GM21447 (cell line): ENCODE results near the gene EVI2A.
"Not testable (repeated sequence)": the region's sequence is repeated elsewhere in the genome, so short reads cannot be mapped to it uniquely, and the experiment has no call there.

Experiments used
- ATAC-seq: cut with Tn5 transposase; IDR thresholded peaks from one replicate; pipeline ENCODE4 v1.9.1; 2021; ENCODE audit not compliant: unreplicated experiment

EVI2A gene

DNA sequence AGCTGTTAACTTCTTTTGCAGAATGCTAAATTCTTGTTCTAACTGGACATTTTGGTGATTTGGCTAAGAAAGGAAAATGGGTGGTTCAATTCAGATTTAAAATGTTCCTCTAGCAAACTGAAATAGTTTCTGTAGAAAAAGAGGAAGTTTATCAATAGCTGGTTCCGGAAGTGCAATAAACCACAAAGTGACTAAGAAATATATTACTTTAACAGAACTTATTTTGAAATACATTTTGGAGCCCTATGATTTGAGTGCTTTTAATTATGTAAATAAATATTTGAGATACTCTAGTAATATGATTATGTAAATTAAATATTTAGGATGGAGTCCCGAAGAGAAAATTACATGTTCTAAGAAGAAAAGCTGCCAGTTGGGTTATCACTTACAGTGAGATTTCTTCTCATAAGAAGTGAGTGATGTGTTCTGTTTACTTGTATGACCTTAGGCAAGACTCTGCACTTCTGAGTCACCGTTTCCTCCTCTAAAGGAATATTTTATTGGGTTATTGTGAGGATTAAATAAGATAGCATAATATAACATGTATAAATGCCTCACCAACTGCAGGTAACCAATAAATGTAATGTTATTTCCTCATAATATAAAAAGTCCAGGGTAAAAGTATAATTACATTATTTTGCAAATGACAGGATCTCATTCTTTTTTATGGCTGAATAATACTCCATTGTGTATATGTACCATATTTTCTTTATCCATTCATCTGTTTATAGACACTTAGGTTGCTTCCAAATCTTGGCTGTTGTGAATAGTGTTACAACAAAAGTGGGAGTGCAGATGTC, 7.2 kb downstream of the EVI2A start, which contains the start of gene EVI2B:
Gene EVI2B (minus strand): TSS at position 73 of the 800 bp plus-strand sequence. CDS start 8,445 bp downstream, outside the sequence.
- no peak for ATAC-seq

DNA sequence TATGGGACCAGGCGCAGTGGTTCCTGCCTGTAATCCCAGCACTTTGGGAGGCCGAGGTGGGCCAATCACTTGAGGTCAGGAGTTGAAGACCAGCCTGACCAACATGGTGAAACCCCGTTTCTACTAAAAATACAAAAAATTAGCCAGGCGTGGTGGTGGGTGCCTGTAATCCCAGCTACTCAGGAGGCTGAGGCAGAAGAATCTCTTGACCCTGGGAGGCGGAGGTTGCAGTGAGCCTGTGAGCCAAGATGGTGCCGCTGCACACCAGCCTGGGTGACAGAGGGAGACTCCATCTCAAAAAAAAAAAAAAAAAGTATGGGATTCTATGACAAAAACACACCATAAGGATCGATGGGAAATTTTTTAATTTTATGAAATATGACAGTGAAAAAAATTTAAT, 9.2 kb downstream of the EVI2A start:
- not testable (repeated sequence) for ATAC-seq

DNA sequence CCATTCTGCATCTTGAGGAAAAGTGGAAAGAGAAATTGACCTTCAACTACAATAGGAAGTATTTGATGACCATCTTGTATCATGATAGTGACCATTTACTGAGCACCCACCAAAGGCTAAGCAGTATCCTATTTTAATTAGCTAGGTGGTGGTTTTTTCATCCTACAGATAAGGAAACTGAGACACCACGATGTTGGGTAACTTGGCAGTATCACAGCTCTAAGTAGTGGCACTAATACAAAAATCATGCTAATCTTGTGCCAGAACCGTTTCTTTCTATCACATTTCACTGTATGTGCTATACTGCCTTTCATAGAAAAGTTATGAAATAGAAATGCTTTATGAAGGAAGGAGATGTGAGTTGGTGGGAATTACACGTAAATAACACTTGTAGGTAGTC, 9.9 kb downstream of the EVI2A start:
- ATAC-seq, result no peak

- ATAC-seq, result no peak
Observed at GRCh38 chr17:31310886-31311285, 10.5 kb downstream of the EVI2A start.

GRCh38 chr17:31310260-31310659, 11.2 kb downstream of the EVI2A start:
- ATAC-seq, result no peak

DNA sequence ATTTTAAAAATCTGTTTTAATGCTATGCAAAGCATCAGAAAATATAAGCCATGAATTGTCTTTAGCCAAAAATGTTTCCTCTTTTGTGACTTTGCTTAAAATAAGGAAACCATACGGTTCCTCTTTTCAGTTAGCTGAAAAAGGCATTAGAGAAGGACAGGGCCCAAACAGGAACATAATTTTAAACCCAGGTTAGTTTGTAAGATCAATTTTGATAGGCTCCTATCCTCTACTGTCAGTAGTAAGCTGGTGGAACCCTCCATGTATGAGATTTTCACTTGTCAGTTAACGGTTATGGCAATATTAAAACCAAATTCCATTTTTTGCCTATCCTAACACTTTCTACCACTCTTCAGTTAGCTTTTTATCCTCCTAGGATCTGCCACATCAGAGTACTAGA, 11.9 kb downstream of the EVI2A start:
- ATAC-seq, result no peak

DNA sequence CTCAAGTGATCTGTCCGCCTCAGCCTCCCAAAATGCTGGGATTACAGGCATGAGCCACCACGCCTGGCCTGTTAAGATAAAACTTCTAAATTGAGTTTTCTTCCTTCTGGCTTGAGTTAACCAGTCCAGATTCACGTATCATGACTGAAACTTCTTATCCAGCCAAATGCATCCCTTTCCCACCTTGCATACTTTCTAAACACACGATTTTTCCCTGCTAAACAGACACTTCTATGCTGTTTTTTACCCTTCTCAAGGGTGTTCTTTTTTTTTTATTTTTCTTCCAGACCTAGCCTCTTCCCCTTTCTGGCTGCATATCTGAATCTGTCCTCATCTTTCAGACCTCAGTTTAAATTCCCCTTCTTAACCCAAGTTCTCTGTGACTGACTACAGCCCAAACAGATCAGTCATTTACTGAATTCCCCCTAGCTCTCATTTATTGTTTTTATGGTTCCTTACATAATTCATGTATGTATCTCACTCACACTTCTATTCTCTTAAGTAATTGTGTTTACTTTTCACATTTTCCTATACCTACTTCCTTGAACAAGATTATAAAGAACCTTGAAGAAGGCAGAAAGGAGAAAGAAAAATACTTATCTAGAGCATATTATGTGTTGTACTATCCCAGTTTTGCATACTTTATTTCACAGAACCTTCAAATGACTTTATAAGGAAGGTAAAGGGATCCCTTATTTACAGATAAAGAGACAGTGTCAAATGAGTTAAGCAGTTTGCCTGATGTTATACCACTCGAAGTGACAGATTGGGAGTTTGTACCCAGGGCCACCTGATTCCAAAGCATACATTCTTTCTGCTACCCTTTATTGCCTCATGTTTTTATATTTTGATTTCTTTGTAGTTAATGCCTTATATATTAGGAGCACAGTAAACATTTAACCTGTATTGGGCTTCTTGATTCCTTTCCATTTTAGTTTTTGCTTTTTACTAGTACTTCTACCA, 12.8 kb downstream of the EVI2A start:
- no peak for ATAC-seq

GRCh38 chr17:31307640-31308039, 13.8 kb downstream of the EVI2A start:
- ATAC-seq, result no peak

DNA sequence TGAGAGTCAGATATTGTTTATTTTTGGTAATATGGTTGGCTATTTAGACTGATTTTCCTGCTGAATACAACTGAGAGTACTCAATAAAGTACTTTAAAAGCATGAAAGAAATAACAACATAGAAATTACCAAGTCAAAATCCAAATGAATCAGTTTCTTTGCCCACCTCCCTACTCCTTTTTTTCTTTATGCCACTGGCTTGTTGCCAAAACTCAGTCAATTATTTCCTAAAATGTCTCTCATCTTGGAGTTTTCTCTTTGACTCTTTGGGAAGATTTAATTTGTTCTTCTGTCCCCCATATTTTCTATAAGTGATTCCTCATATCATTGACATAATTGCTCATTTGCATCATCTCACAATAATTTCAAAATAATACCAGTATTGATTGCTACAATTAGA, 21.8 kb downstream of the EVI2A start:
- ATAC-seq, result no peak

GRCh38 chr17:31297090-31297489, 24.3 kb downstream of the EVI2A start, which contains the start of gene OMG:
Gene OMG (minus strand): TSS chr17:31297239. CDS start chr17:31296331, 908 bp downstream.
- no peak for ATAC-seq

DNA sequence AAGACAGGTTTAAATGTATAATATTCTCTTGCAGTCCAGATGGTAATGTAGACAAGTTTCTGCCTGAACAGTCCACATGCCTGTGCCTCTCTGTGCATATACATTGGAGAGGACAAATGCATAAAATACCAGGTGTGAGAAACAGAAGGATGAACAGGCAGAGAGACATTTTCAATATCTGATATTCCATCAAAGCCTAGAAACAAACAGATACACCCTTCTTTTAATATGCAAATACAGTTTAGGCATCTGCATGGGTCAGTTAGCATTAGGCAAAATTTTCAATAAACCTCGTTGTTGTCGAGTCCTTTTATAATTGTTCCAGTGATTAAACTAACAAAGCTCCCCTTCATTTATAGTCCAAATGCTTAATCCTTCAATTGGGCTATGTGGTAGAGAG, 25.3 kb downstream of the EVI2A start:
- no peak for ATAC-seq

DNA sequence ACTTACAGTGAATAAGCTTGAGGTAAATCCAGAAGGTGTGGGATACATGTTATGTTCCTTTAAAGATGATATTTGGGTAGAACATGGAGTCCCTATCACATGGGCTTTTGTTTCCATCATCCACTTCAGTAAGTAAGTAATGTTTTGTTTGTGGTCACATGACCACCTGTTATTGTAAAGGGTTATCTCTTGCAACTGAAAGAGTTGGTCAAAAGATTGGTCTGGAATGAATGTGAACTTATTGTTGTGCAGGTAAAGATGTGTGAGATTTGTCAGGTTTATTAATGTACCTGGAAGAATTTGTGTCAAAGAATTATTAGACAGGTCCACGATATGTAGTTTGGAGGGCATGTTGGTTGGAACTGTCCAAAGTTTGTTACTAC, 25.9 kb downstream of the EVI2A start:
- ATAC-seq, result no peak

GRCh38 chr17:31294820-31295488, 26.5 kb downstream of the EVI2A start:
- no peak for ATAC-seq

- ATAC-seq, result no peak
Observed at GRCh38 chr17:31294231-31294630, 27.2 kb downstream of the EVI2A start.

DNA sequence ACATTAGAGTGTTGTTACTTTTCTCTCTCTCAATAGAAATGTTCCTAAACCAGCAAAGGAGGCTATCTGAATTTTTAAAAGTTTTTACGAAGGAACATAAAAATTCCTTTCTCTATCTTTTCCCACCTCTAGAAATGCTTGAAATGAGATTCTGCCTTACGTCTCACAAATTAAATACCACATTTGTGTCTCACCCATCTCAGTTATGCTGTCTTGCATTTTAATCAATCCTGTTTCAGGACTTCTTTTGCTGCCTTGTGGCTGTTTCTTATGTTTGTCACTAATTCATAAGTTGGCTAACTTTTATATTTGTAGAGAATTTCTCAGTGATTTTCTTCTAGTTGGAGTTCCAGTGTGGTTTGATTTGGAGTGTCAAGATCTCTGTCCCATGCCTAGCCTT, 27.8 kb downstream of the EVI2A start:
- ATAC-seq, result no peak

DNA sequence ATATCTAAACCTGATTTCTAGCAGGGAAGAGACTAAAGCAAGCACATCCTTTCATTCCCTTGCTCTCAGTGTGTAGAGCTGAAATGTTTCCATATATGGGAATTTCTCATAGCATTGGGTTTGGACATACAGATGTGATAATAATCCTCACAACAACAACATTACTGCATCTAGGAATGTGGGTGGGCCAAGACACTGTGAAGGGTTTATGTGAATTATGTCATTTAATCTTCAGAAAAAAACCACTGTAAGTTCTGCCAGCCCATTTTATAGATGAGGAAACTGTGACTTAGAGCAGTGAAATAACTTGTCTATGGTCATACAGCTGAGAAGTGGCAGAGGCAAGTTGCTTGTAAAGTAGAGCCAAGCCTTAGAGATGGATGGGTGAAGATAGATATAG, 29.6 kb downstream of the EVI2A start:
- ATAC-seq, result no peak

- no peak for ATAC-seq
Observed at GRCh38 chr17:31289790-31290189, 31.6 kb downstream of the EVI2A start.

GRCh38 chr17:31287932-31288331, 33.5 kb downstream of the EVI2A start:
- not testable (repeated sequence) for ATAC-seq

DNA sequence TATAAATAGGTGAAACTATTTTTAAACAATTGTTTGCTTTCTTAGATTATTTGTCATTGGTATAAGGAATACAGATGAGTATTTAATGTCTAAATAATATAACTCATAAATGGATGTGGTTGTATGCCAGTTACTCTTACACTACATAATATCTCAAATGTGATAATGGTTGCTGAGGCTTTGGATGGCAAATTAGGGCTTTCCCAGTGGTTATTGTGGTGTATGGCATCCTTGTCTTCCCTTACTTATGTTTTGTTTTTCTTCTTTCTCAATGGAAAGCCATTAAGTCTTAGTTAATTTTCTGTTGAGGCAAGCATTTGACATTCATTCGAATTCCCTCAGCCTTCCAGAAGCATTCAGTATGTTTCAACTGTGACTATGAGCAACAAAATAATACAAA, 34.8 kb downstream of the EVI2A start:
- ATAC-seq, result no peak

DNA sequence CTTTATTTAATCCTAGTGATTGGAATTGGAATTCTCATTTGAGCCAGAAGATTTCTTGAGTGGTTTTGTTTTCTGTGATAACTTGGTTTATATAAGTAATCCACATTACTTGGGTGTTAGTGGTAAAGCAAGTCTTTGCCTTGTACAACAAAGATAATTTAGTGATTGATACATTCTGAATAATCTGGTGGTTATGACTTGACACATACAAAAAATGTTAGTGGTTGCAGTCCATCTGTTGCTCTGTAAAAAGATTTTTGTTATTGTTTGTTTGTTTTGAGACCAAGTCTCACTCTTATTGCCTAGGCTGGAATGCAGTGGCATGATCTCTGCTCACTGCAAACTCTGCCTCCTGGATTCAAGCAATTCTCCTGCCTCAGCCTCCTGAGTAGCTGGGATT, 37.6 kb downstream of the EVI2A start:
- ATAC-seq, result no peak

DNA sequence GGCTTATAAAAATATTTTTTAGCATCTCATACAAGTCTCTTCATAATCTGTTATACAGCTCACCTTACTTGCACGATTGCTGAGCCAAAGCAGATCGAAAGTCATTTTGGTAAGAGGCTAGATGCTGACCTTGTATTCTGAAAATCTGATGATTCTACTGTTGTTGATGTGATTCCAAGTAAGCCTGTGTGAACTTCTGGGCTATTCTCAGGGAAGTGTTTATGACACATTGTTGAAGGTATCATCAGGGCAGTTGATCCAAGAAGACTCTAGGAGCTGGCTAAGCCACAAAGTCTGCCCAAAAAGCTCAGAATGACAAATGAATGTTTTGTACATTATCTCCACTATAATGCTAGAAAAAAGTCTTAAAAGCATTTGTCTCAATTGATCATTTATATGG, 40.4 kb downstream of the EVI2A start:
- ATAC-seq, result no peak
